ENCODE measurements around the gene DIPK1C.

Gene DIPK1C

DNA sequence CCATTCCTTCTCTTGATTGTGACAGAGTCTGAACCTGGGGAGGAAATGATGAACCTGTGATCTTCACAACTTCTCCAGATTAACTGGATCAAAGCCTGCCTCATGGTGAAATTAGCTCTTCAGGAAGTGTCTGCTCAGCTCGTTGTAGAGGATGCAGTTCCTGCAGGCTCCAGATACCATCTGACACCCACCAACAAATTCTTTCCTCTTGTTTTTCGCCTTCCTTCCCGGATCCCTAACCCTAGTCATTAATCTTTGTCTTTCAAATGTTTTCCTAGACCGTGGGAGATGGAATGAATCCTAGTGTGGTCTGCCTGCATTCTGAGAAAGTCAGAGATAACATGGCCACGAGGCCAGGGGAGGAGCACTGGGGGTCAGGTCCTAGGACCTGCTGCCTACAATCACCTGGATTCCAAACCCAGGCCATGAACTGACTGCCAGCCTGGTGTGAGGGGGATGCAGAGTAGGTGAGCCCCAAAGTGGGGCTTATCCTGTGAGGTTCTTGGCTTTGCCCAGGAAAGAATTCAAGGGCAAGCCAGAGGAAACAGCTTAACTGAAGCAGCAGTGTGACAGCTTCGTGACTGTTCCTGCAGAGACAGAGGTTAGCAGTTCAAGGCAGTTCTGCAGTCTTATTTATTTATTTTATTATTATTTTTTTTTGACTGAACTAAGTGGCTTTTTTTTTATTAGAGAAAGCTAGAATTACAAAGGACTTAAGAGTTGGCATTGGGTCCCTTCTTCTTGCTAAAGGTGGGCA is 67.8 kb downstream of the DIPK1C start:
- Histone ChIP-seq H3K27ac (ENCODE audit: low read depth, low read length, severe bottlenecking) (peak overlapping the region; percentile 53), H3K36me3 (ENCODE audit: control insufficient read depth, insufficient read depth, low read length) (no peaks in the 10 kb centered on the region), H3K4me3 (ENCODE audit: extremely low read depth, insufficient read depth, low read length, poor library complexity, severe bottlenecking) (no peak overlapping the region), H3K9me3 (ENCODE audit: control insufficient read depth, low read length) (no peaks in the 10 kb centered on the region), H3K4me1 (ENCODE audit: control insufficient read depth, insufficient read depth, low read length, poor library complexity, severe bottlenecking) (peaks cover 6% of the 10 kb centered on the region)
- 40% methylated on average over 2 of the region's 6 CpGs; no CpG with 5 or more reads in 1 of the 2 experiments for WGBS, 2 experiments (ENCODE audit: insufficient coverage in 2 of 2)

DNA sequence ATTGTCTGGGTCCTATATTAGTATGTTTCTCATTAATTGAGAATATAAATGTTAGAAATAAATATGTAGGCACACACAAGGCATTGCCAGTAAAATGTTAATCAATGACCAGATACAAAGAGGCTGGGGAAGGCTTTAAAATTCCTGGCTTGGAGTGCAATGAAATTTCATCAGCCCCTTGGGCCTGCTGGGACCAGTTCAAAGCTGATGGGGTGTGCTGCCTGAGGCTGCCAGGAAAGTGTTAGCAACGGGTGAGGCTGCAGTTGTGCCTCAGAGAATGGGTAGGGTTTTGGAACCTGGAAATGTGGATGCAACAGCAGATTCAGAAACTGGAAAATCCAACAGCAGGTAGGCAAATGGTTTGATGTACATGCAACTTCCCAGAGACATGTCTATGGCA is 68.9 kb downstream of the DIPK1C start:
- Histone ChIP-seq H3K9me3 (ENCODE audit: control insufficient read depth, low read length) (no peaks in the 10 kb centered on the region), H3K27ac (ENCODE audit: low read depth, low read length, severe bottlenecking) (no peak overlapping the region), H3K4me3 (ENCODE audit: extremely low read depth, insufficient read depth, low read length, poor library complexity, severe bottlenecking) (no peak overlapping the region), H3K36me3 (ENCODE audit: control insufficient read depth, insufficient read depth, low read length) (no peaks in the 10 kb centered on the region), H3K4me1 (ENCODE audit: control insufficient read depth, insufficient read depth, low read length, poor library complexity, severe bottlenecking) (peaks cover 6% of the 10 kb centered on the region)
- WGBS, 2 experiments (ENCODE audit: insufficient coverage in 2 of 2): 58% methylated on average over 1 of the region's 1 CpG

DNA sequence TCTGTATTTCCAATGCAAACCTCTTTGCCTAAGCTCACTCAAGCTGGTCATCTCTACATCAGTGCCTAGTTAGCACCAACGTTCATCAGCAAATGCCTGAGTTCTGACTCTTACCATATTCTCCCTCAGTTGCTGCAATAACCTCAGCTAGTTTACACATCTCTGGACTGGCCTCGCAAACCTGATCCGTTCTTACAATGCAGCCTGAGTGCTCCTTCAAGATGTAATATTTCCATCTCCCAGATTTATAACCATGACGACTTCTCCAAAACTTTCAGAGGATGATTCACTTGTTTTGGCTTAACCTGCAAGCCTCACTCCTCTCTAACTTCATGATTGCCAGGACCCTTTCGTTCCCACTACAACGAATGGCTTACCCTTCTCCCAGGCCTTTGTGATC is 69.7 kb downstream of the DIPK1C start:
- H3K36me3 ChIP-seq (ENCODE audit: control insufficient read depth, insufficient read depth, low read length): no peaks in the 10 kb centered on the region
- no peak overlapping the region for H3K27ac ChIP-seq (ENCODE audit: low read depth, low read length, severe bottlenecking)
- 69 to 75% methylated on average over 6 of the region's 6 CpGs for WGBS, 2 experiments (ENCODE audit: insufficient coverage in 2 of 2)
- peaks cover 6% of the 10 kb centered on the region for H3K4me1 ChIP-seq (ENCODE audit: control insufficient read depth, insufficient read depth, low read length, poor library complexity, severe bottlenecking)
- peaks cover 5% of the 10 kb centered on the region for H3K9me3 ChIP-seq (ENCODE audit: control insufficient read depth, low read length)
- H3K4me3 ChIP-seq (ENCODE audit: extremely low read depth, insufficient read depth, low read length, poor library complexity, severe bottlenecking): no peak overlapping the region
